Breast epithelium (tissue), 3 donors: ENCODE results near the gene CD7.

ENCODE experiments used
- POLR2A ChIP-seq: fragments of 450-650 bp; IDR thresholded peaks from one replicate; pipeline ENCODE4 v1.6.1; 2016; ENCODE audit warnings: antibody characterized with exemption, mild to moderate bottlenecking, moderate library complexity
- POLR2AphosphoS5 ChIP-seq, 3 donors: sonication (generic); formaldehyde crosslinking; IDR thresholded peaks; one replicate each; pipeline ENCODE4 v1.6.1; 2017; ENCODE audit warnings: antibody characterized with exemption in 3 of 3
- TF ChIP-seq, protein P1 (sequence below), 3 donors: fragments of 450-650 bp; IDR thresholded peaks; one replicate each; pipeline ENCODE4 v1.5.1; 2016 to 2017; ENCODE audit warnings: antibody characterized with exemption in 3 of 3, mild to moderate bottlenecking in 3 of 3, moderate library complexity in 3 of 3

DNA sequence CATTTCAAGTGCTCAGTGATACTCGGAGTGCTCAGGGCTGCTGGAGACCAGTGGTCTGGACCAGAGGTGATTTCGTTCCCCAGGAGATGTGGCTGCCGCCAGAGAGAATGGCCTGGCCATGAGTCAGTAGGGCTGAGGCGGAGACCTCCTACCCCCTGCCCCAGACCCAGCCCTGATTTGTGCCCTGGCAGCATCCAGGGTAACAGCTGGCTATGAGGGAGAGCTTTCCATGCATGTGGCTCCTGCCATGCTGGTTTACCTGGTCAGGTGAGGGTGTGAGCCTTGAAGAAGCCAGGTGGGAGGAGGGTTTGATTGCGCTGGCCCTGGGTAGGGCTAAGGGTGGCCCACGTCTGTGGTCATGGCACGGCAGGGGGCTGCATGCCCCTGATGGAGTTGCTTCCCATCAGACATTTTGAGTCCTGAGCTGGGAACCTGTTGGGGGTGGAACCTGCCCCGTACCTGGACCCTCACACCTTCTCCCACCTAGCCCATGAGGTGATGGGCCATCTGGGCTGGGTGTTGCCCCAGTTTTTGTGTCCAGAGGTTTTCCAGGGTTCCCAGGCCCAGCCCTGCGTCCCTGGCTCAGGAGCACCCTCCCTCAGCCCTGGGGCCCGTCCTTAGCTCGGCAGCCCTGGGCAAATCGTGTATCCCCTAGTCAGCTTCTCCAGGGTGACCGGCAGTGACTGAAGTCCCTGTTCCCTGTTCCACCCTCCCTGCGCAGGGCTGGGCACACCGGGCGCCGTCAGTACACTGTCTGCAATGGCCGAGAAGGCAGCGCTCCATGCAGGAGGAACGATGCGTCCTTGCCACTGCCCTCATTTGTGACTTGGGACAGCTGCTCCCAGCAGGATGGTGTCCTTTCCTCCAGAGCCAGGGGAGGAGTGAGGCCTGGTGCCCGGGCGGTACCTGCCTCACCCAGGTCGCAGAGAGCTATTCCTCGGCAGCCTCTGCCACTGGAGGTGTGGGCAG is 34.9 kb downstream of the CD7 start:
- TF ChIP-seq, protein P1, sequence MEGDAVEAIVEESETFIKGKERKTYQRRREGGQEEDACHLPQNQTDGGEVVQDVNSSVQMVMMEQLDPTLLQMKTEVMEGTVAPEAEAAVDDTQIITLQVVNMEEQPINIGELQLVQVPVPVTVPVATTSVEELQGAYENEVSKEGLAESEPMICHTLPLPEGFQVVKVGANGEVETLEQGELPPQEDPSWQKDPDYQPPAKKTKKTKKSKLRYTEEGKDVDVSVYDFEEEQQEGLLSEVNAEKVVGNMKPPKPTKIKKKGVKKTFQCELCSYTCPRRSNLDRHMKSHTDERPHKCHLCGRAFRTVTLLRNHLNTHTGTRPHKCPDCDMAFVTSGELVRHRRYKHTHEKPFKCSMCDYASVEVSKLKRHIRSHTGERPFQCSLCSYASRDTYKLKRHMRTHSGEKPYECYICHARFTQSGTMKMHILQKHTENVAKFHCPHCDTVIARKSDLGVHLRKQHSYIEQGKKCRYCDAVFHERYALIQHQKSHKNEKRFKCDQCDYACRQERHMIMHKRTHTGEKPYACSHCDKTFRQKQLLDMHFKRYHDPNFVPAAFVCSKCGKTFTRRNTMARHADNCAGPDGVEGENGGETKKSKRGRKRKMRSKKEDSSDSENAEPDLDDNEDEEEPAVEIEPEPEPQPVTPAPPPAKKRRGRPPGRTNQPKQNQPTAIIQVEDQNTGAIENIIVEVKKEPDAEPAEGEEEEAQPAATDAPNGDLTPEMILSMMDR (IDR thresholded peaks at IDR 0.05), result no peak
- TF ChIP-seq POLR2A, result no peak
- no peak for TF ChIP-seq POLR2AphosphoS5 (IDR thresholded peaks at IDR 0.05)
